Heart right ventricle (tissue), 16 donors: ENCODE measurements around the gene ATP6V0C. TPM values are rescaled to one million over a fixed set of nuclear protein-coding genes. Genes with fewer than 3 reads are reported as not detected.
A peak's percentile ranks its signal among the peaks of the same experiment; 100 is the strongest.

Experiments used
- ATAC-seq, 8 donors: fragments of 200-7000 bp; cut with Tn5 transposase; one replicate each; pipeline ENCODE4 v1.9.1; 2020; ENCODE audit warnings: mild to moderate bottlenecking in 8 of 8, moderate library complexity in 8 of 8, moderate number of reproducible peaks in 1 of 8
- DNase-seq, 2 donors: peaks; one replicate each; pipeline ENCODE4 v3.0.0-alpha.2; 2020
- H3K27ac ChIP-seq, 10 donors: fragments of 200-600 bp; sonication (generic) in 2 of 10; one replicate each; pipeline versions ENCODE4 v1.5.0 to v1.8.0; 2020 to 2022; ENCODE audit warnings: mild to moderate bottlenecking in 3 of 10
- H3K27me3 ChIP-seq, 7 donors: fragments of 200-600 bp; one replicate each; pipeline ENCODE4 v1.8.0; 2021 to 2022; ENCODE audit warnings: mild to moderate bottlenecking in 2 of 7
- H3K36me3 ChIP-seq, 9 donors: fragments of 200-600 bp; sonication (generic) in 1 of 9; one replicate each; pipeline versions ENCODE4 v1.5.0 to v1.8.0; 2020 to 2022; ENCODE audit warnings: mild to moderate bottlenecking in 2 of 9
- H3K4me1 ChIP-seq, 9 donors: fragments of 200-600 bp; sonication (generic) in 1 of 9; one replicate each; pipeline versions ENCODE4 v1.5.0 to v1.8.0; 2020 to 2022; ENCODE audit warnings: mild to moderate bottlenecking in 4 of 9
- H3K4me3 ChIP-seq, 10 donors: fragments of 200-600 bp; sonication (generic) in 2 of 10; one replicate each; pipeline versions ENCODE4 v1.5.0 to v1.8.0; 2020 to 2022; ENCODE audit warnings: mild to moderate bottlenecking in 7 of 10, moderate library complexity in 2 of 10
- H3K9me3 ChIP-seq, 11 donors: fragments of 200-600 bp in 10 of 11; sonication (generic) in 2 of 11; one replicate each; pipeline versions ENCODE4 v1.5.0 to v1.8.0; 2013 to 2022; ENCODE audit warnings: mild to moderate bottlenecking in 2 of 11, control low read depth in 1 of 11, moderate library complexity in 1 of 11
- WGBS, 2 donors: extraction: QIAGEN DNeasy Blood & Tissue Kit; methylation state at CpG; one replicate each; pipeline ENCODE4 v1.1.7; 2013; ENCODE audit warnings: inconsistent platforms in 1 of 2; 5-methylcytosine and 5-hydroxymethylcytosine counted together
- intact Hi-C, 10 donors: fragments of 100-400 bp; cut with DNase I; formaldehyde crosslinking; loops; one replicate each; pipeline versions ENCODE4 v1.11.1 to v1.14.2; 2022
- polyA plus RNA-seq, 2 donors: library from polyadenylated mRNA; stranded (reverse); fragments of 200-250 nt; gene quantifications; one replicate each; pipeline ENCODE4 v1.2.3, GENCODE V29; 2013
- total RNA-seq, 10 donors: library from RNA; stranded (reverse); fragmentation: NEBNext Ultra II Directional in 3 of 10; extraction: Animal tissue kit (Norgen Biotek cat#: 25700) in 3 of 10; gene quantifications; one replicate each; pipeline versions ENCODE4 v1.2.1 to v1.2.4, GENCODE V29; 2021 to 2023
- TF ChIP-seq, protein P1 (sequence below), 9 donors: fragments of 200-600 bp; sonication (generic) in 2 of 9; IDR thresholded peaks; one replicate each; pipeline versions ENCODE4 v1.5.0 to v1.8.0; 2021 to 2022; ENCODE audit warnings: antibody characterized with exemption in 9 of 9, mild to moderate bottlenecking in 5 of 9, moderate library complexity in 1 of 9
- donor health status: Arrhythmogenic right ventricular cardiomyopathy.
- donor health status: ischemic (EF 13 %, LVEDD 7.1; RV severe dilation, severe dysfunction).
- donor health status: healthy with polysubstance abuse.
- donor health status: DM: no; HTN: yes; CAD: no.
- donor health status: DM: no; HTN: no; CAD: no.
- donor health status: ischemic (EF 25% LVEDD 6.9; RV normal size, moderate dysfunction).
- donor health status: ischemic (EF 25% LVEDD 5.7; RV mildly dilated, moderate dysfunction).
- donor health status: healthy.
- donor health status: DM: yes; HTN: yes; CAD: no.
- donor health status: Ischemic cardiomyopathy.
- donor health status: ischemic (EF 35%, LVEDD 5.7; RV mildly dilated, moderate dysfunction).
- donor health status: nonischemic (EF 11% LVEDD 7.7; RV severe dilation, severe dysfunction).
- donor health status: DM: yes; HTN: yes; CAD: no.
- donor health status: PGD.
- donor health status: ischemic (EF 29% LVEDD 5.4; RV normal size, mild dysfunction).
- donor health status: nonischemic (EF 23%, LVEDD 6.1; RV moderate dilation, normal function).

ATP6V0C gene
- total and polyA plus RNA-seq, 12 donors: 58.5 to 243 (median 130) TPM

DNA sequence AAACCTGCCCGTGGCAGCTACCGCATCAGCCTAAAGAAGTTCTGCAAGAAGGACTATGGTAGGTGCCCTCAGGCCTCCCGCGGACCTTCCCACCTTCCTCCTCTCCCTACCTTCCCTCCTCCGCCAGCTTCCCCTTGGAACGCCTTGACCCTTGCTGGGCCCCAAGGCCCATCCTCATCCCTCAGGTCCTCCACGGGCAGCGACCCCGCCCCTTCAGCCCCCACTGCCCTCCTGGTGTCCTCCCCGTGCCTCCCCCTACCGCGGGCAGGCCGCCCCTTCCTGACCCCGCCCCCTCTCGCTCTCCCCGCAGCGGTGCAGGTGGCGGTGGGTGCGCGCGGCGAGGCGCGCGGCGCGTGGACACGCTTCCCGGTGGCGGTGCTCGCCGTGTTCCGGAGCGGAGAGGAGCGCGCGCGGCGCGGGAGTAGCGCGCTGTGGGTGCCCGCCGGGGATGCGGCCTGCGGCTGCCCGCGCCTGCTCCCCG is 40.3 kb upstream of the ATP6V0C start:
- TF ChIP-seq, protein P1, sequence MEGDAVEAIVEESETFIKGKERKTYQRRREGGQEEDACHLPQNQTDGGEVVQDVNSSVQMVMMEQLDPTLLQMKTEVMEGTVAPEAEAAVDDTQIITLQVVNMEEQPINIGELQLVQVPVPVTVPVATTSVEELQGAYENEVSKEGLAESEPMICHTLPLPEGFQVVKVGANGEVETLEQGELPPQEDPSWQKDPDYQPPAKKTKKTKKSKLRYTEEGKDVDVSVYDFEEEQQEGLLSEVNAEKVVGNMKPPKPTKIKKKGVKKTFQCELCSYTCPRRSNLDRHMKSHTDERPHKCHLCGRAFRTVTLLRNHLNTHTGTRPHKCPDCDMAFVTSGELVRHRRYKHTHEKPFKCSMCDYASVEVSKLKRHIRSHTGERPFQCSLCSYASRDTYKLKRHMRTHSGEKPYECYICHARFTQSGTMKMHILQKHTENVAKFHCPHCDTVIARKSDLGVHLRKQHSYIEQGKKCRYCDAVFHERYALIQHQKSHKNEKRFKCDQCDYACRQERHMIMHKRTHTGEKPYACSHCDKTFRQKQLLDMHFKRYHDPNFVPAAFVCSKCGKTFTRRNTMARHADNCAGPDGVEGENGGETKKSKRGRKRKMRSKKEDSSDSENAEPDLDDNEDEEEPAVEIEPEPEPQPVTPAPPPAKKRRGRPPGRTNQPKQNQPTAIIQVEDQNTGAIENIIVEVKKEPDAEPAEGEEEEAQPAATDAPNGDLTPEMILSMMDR (IDR thresholded peaks at IDR 0.05): no peak
- DNase-seq (no peak), ATAC-seq (no peak)
- WGBS, 2 donors: 4 to 9% methylated on average over 37 to 49 of the region's 49 CpGs
- H3K4me3 ChIP-seq: peak overlapping the region in 6 of 10 donors; percentile 22 to 83 (median 57)
- peaks cover 22 to 61% (median 50%) of the 10 kb centered on the region in 9 donors for H3K4me1 ChIP-seq
- intact Hi-C loops: no loop called here
- H3K27me3 ChIP-seq: peaks cover 11 to 52% (median 42%) of the 10 kb centered on the region in 7 donors
- no peak overlapping the region for H3K27ac ChIP-seq
- no peaks in the 10 kb centered on the region for H3K36me3 ChIP-seq
- H3K9me3 ChIP-seq: no peaks in the 10 kb centered on the region

DNA sequence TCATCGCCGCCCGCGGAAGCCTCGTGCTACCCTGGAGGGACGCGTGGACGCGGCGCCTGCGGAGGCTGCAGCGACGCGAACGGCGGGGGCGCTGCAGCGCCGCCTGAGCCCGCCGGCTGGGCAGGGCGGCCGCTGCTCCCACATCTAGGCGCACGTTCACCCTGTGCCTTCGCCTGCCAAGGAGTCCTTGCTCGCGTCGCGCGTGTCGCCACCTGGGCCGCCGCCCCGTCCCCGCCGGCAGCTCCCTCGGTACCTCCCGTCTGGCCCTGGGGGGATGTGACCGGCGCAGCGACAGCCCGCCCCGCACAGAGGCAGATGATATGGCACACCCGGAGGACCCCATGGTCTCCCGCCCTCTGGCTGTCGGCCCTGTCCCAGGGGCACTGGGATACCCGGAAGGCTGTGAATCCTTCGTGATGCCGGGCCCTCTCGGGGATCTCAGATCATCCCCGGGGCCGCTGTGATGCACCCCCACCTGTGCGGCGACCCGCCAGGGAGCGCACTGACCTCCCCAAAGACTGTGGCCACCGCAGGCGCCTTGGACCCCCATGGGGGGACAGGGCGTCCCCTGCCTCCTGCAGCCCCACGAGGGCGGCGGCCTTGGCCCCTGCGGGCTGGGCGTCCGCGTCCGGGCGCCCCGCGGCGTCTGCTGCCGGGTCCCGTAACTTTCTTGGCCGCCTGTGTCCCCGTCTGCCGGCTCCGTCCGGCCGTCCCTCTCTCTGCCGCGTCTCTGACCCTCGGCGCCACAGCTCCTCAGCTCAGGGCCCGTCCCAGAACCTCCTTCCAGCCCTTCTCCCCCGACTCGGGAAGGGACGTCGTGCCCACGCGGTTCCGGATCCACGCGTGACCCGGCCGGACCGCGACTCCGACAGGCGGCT is 39.5 kb upstream of the ATP6V0C start:
- ATAC-seq (peak; percentile 55 to 81 (median 68)), DNase-seq (peak in 1 of 2 donors; percentile 61)
- H3K4me1 ChIP-seq: peaks cover 22 to 54% (median 42%) of the 10 kb centered on the region in 9 donors
- 0% methylated on average over 77 to 100 of the region's 100 CpGs for WGBS, 2 donors
- H3K4me3 ChIP-seq: peak overlapping the region; percentile 64 to 89 (median 76)
- peaks cover 0 to under 1% (median 0%) of the 10 kb centered on the region in 9 donors for H3K36me3 ChIP-seq
- intact Hi-C loops: loop anchor here in 1 of 10 donors (2.0 kb wide), 1 partner anchor 23 kb away; no protein-coding TSS in a partner anchor
- peak overlapping the region; percentile 37 to 94 (median 88) for H3K27ac ChIP-seq
- no peaks in the 10 kb centered on the region for H3K9me3 ChIP-seq
- TF ChIP-seq, protein P1 (IDR thresholded peaks at IDR 0.05): peak in 8 of 9 donors; percentile 13 to 62 (median 39)
- H3K27me3 ChIP-seq: peaks cover 11 to 44% (median 40%) of the 10 kb centered on the region in 7 donors

DNA sequence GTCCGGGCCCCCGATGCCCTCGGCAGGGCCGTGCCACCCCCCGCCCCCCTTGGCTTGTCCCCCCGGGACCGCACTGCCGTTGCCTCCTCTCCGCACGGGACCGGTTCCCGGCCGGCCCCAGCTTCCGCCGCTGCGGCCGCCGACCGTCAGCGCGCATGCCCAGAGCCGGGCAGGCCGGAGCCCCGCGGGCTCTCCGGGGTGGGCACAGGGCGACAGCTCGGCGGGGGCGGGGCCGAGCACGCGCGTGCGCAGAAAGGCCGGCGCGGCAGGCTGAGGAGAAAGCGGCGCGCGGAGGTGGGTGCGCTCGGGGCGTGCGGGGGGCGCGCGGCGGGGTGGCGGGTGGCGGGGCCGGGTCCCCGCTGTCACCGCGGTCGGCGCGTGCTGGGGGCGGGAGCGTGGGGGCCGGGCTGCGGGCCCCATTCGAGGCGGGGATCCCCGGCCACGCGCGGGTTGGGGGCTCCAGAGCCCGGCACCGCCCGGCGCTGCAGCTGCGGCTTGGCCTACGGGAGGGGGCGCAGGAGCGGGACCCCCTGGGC is 38.8 kb upstream of the ATP6V0C start, which contains the start of gene TBC1D24:
Gene TBC1D24, plus strand, starts transcription at position 251 of the 536 bp plus-strand sequence. CDS start 21,022 bp downstream, outside the sequence.
- TF ChIP-seq, protein P1 (IDR thresholded peaks at IDR 0.05): no peak
- DNase-seq (peak; percentile 84 to 92), ATAC-seq (peak; percentile 89 to 96 (median 93))
- H3K27ac ChIP-seq: peak within 1 kb of the TSS; percentile 37 to 94 (median 88)
- peak within 1 kb of the TSS; percentile 64 to 89 (median 76) for H3K4me3 ChIP-seq
- H3K27me3 ChIP-seq: peaks cover 11 to 37% (median 36%) of the 10 kb centered on the region in 7 donors
- peaks cover 22 to 46% (median 38%) of the 10 kb centered on the region in 9 donors for H3K4me1 ChIP-seq
- intact Hi-C loops: loop anchor here in 1 of 10 donors (2.0 kb wide), 1 partner anchor 22 kb away; no protein-coding TSS in a partner anchor
- 0 to 1% methylated on average over 33 to 77 of the region's 77 CpGs for WGBS, 2 donors
- H3K36me3 ChIP-seq: peaks cover 0 to 4% (median 0%) of the 10 kb centered on the region in 9 donors
- no peaks in the 10 kb centered on the region for H3K9me3 ChIP-seq
